HG03066 (cell line): ENCODE results near the gene EVPL.
"Not testable (repeated sequence)": the region's sequence is repeated elsewhere in the genome, so short reads cannot be mapped to it uniquely, and the experiment has no call there.

ENCODE experiments used
- ATAC-seq: cut with Tn5 transposase; IDR thresholded peaks from one replicate; pipeline ENCODE4 v1.9.1; 2021; ENCODE audit warnings: low read depth; ENCODE audit not compliant: unreplicated experiment

The EVPL gene

GRCh38 chr17:76048711-76049110, 21.6 kb upstream of the EVPL start:
- ATAC-seq, result no peak

GRCh38 chr17:76048025-76048605, 21.0 kb upstream of the EVPL start:
- no peak for ATAC-seq

- ATAC-seq, result no peak
Observed at GRCh38 chr17:76046064-76046463, 19.0 kb upstream of the EVPL start.

GRCh38 chr17:76044475-76045007, 17.4 kb upstream of the EVPL start:
- not testable (repeated sequence) for ATAC-seq

- not testable (repeated sequence) for ATAC-seq
Observed at GRCh38 chr17:76042868-76043267, 15.8 kb upstream of the EVPL start.

- ATAC-seq, result no peak
Observed at GRCh38 chr17:76040376-76040775, 13.3 kb upstream of the EVPL start.

GRCh38 chr17:76039121-76039520, 12.0 kb upstream of the EVPL start:
- no peak for ATAC-seq

- no peak for ATAC-seq
Observed at GRCh38 chr17:76038050-76038449, 10.9 kb upstream of the EVPL start.

- ATAC-seq, result no peak
Observed at GRCh38 chr17:76036497-76037261, 9.6 kb upstream of the EVPL start.

- no peak for ATAC-seq
Observed at GRCh38 chr17:76034428-76035350, 7.6 kb upstream of the EVPL start.

GRCh38 chr17:76033139-76033538, 6.0 kb upstream of the EVPL start:
- no peak for ATAC-seq

GRCh38 chr17:76032780-76033108, 5.6 kb upstream of the EVPL start:
- no peak for ATAC-seq

GRCh38 chr17:76032073-76032779, 5.1 kb upstream of the EVPL start:
- ATAC-seq, result no peak

GRCh38 chr17:76026714-76027158, 370 bp downstream of the EVPL start:
- ATAC-seq, result no peak

GRCh38 chr17:76025294-76025693, 1.8 kb downstream of the EVPL start:
- no peak for ATAC-seq

GRCh38 chr17:76024353-76024752, 2.8 kb downstream of the EVPL start:
- no peak for ATAC-seq

- no peak for ATAC-seq
Observed at GRCh38 chr17:76023900-76024237, 3.2 kb downstream of the EVPL start.

GRCh38 chr17:76022973-76023899, 3.9 kb downstream of the EVPL start:
- no peak for ATAC-seq

- no peak for ATAC-seq
Observed at GRCh38 chr17:76022285-76022684, 4.8 kb downstream of the EVPL start.
